DND-41 (cell line): ENCODE data around the gene CENPB.

Source experiments
- EZH2 ChIP-seq: IDR thresholded peaks from 3 replicates; pipeline ENCODE4 v1.6.1; 2012; ENCODE audit warnings: borderline replicate concordance, low read depth, mild to moderate bottlenecking, moderate library complexity, low read length, inconsistent platforms; ENCODE audit not compliant: severe bottlenecking
- TF ChIP-seq, protein P1 (sequence below): IDR thresholded peaks from 2 replicates; pipeline ENCODE4 v1.5.1; 2012; ENCODE audit warnings: borderline replicate concordance, low read length, moderate library complexity, mild to moderate bottlenecking; ENCODE audit not compliant: poor library complexity, severe bottlenecking; ENCODE audit errors: extremely low read depth

DNA sequence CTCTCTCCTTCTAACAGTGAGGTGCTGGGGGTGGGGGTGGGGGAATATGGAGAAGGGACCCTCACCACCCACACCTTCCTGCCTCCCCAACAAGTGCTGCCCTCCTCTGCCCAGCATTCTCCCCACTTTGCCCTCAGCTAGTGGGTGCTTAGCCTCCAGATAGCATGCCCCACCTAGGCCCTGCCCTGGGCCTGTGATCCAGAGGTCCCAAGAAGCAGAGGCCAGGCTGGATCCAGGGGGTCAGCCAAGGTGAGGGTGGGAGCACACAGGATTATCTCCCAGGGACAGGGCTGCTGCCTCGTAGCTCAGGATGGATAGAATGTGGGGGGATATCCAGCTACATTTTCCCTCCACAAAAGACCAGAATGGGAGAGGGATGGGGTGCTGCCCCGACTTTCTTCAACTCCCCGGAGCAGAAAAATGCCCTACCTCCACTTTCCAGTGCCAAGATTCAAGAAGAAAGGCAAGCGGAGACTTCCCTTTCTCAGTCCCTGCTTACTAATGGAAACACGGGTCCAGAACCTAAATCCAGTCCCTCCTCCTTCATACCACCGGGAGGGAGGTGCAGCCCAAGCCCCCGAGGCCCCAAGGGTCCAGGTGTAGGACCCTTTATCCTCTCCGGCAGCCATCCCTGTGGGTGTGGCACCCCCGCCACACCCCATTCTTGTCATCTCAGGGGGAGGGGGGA is 20.0 kb downstream of the CENPB start:
- TF ChIP-seq, protein P1, sequence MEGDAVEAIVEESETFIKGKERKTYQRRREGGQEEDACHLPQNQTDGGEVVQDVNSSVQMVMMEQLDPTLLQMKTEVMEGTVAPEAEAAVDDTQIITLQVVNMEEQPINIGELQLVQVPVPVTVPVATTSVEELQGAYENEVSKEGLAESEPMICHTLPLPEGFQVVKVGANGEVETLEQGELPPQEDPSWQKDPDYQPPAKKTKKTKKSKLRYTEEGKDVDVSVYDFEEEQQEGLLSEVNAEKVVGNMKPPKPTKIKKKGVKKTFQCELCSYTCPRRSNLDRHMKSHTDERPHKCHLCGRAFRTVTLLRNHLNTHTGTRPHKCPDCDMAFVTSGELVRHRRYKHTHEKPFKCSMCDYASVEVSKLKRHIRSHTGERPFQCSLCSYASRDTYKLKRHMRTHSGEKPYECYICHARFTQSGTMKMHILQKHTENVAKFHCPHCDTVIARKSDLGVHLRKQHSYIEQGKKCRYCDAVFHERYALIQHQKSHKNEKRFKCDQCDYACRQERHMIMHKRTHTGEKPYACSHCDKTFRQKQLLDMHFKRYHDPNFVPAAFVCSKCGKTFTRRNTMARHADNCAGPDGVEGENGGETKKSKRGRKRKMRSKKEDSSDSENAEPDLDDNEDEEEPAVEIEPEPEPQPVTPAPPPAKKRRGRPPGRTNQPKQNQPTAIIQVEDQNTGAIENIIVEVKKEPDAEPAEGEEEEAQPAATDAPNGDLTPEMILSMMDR: no peak
- TF ChIP-seq EZH2: no peak
